Ascending aorta (tissue), 2 donors: ENCODE results near the gene AFAP1L2. TPM values are rescaled to one million over a fixed set of nuclear protein-coding genes. Genes with fewer than 3 reads are reported as not detected.

Experiments
- DNase-seq, 2 donors: peaks; one replicate each; pipeline ENCODE4 v3.0.0-alpha.2; 2019; ENCODE audit warnings: low spot score in 2 of 2
- H3K27ac ChIP-seq, 2 donors: fragments of 200-600 bp; sonication (generic); one replicate each; pipeline ENCODE4 v1.5.1; 2016 to 2017; ENCODE audit warnings: mild to moderate bottlenecking in 1 of 2
- H3K27me3 ChIP-seq: fragments of 200-600 bp; sonication (generic); one replicate; pipeline ENCODE4 v1.5.1; 2017
- H3K36me3 ChIP-seq, 2 donors: fragments of 200-600 bp; sonication (generic); one replicate each; pipeline ENCODE4 v1.5.1; 2016
- H3K4me1 ChIP-seq, 2 donors: fragments of 200-600 bp; sonication (generic); one replicate each; pipeline ENCODE4 v1.5.1; 2016 to 2017; ENCODE audit warnings: mild to moderate bottlenecking in 1 of 2
- H3K4me3 ChIP-seq, 2 donors: fragments of 200-600 bp; sonication (generic); one replicate each; pipeline ENCODE4 v1.5.1; 2016 to 2017; ENCODE audit warnings: mild to moderate bottlenecking in 1 of 2
- H3K9me3 ChIP-seq, 2 donors: fragments of 200-600 bp; sonication (generic); one replicate each; pipeline ENCODE4 v1.5.1; 2016
- intact Hi-C: fragments of 100-400 bp; cut with DNase I; formaldehyde crosslinking; loops from one replicate; pipeline ENCODE4 v1.15.1; 2023
- total RNA-seq: library from RNA; depleted of rRNA; stranded (reverse); fragments of >200 nt; gene quantifications from one replicate; pipeline ENCODE4 v1.1.0, GENCODE V29; 2016
- TF ChIP-seq, protein P1 (sequence below), 3 experiments: fragments of 200-600 bp in 2 of 3; fragments of 450-650 bp in 1 of 3; sonication (generic) in 2 of 3; IDR thresholded peaks; one replicate each; pipeline ENCODE4 v1.5.1; 2016 to 2019; ENCODE audit warnings: antibody characterized with exemption in 3 of 3, mild to moderate bottlenecking in 1 of 3, moderate library complexity in 1 of 3

Gene AFAP1L2
- total RNA-seq, 1 donor from 2014 or later: 30.4 TPM

DNA sequence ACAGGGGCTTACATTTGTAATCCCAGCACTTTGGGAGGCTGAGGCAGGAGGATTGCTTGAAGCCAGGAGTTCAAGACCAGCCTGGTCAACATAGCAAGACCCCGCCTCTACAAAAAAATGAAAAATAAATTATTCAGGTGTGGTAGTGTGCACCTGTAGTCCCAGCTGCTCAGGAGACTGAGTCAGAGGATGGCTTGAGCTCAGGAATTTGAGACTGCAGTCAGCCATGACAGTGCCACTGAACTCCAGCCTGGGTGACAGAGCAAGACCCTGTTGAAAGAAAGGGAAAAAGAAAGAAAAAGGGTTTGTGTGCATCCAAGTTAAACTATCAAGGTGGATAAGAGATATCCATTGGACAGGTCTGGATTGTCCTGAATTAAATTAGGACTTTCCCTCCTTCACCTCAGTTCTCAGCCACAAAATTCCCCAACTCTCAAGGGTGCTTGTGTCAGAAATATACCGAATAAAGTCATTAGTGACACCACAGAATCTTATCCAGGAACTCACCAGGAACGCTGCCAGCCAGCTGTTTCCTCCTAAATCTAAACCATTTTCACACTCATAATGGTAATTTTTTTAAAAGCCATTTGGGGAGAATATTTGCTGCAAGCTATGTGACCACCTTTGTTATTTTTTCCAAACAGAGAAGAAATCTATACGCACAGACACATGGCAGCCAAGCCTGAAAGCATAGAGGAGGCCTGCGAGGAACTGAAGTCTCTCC, 12.0 kb downstream of the AFAP1L2 start:
- Histone ChIP-seq H3K4me1 (peaks cover 0 to 6% of the 10 kb centered on the region in 2 donors), H3K27me3 (no peaks in the 10 kb centered on the region), H3K36me3 (no peaks in the 10 kb centered on the region), H3K9me3 (no peaks in the 10 kb centered on the region), H3K4me3 (no peak overlapping the region), H3K27ac (no peak overlapping the region)
- TF ChIP-seq, protein P1, sequence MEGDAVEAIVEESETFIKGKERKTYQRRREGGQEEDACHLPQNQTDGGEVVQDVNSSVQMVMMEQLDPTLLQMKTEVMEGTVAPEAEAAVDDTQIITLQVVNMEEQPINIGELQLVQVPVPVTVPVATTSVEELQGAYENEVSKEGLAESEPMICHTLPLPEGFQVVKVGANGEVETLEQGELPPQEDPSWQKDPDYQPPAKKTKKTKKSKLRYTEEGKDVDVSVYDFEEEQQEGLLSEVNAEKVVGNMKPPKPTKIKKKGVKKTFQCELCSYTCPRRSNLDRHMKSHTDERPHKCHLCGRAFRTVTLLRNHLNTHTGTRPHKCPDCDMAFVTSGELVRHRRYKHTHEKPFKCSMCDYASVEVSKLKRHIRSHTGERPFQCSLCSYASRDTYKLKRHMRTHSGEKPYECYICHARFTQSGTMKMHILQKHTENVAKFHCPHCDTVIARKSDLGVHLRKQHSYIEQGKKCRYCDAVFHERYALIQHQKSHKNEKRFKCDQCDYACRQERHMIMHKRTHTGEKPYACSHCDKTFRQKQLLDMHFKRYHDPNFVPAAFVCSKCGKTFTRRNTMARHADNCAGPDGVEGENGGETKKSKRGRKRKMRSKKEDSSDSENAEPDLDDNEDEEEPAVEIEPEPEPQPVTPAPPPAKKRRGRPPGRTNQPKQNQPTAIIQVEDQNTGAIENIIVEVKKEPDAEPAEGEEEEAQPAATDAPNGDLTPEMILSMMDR (IDR thresholded peaks at IDR 0.05): no peak
- intact Hi-C loops: no loop called here
- peak in 1 of 2 donors; percentile 44 for DNase-seq

DNA sequence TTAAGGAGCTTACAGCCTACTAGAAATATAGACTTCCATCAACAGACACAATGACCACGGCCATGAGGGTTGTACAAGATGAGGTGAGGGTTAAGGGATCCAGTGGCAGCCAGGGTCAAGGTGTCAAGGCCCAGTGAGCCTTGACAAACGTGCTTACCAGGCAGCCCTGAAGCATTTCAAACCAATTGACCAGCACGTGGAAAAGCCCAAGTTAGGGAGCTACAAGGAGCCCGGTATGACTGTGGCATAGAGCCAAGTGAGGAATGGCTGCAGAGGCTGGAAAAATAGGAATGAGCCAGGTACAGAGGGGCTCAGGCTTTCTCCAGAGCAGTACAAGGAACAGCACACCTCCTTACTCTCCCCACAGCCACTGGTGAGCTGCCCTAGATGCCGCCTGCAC, 12.7 kb downstream of the AFAP1L2 start:
- intact Hi-C loops: no loop called here
- Histone ChIP-seq H3K9me3 (no peaks in the 10 kb centered on the region), H3K27me3 (no peaks in the 10 kb centered on the region), H3K4me1 (peaks cover 0 to 6% of the 10 kb centered on the region in 2 donors), H3K27ac (no peak overlapping the region), H3K36me3 (no peaks in the 10 kb centered on the region), H3K4me3 (no peak overlapping the region)
- peak in 1 of 2 donors; percentile 62 for DNase-seq
- TF ChIP-seq, protein P1 (IDR thresholded peaks at IDR 0.05): no peak

DNA sequence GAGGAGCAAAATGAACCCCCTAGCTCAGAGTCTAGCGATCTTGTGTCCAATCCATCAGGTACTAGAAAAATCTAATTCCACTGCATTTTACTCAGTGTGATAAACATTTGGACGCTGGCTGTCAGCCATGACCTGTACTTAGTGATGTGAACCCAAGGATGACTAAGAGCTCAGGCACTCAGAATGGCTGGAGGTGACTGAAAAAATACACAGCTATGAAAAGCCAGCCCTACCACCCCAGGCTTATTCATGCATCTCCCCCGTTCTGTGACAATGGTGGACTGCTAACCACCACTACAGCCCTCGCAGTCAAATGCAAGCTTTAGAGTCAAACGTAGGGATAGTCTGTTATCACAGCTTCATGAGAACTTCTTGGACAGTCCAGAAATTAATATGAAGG, 14.9 kb downstream of the AFAP1L2 start:
- Histone ChIP-seq H3K4me3 (no peak overlapping the region), H3K4me1 (peaks cover 0 to 6% of the 10 kb centered on the region in 2 donors), H3K9me3 (no peaks in the 10 kb centered on the region), H3K27ac (no peak overlapping the region), H3K36me3 (no peaks in the 10 kb centered on the region), H3K27me3 (no peaks in the 10 kb centered on the region)
- TF ChIP-seq, protein P1 (IDR thresholded peaks at IDR 0.05): no peak
- intact Hi-C loops: no loop called here
- DNase-seq: peak in 1 of 2 donors; percentile 76

DNA sequence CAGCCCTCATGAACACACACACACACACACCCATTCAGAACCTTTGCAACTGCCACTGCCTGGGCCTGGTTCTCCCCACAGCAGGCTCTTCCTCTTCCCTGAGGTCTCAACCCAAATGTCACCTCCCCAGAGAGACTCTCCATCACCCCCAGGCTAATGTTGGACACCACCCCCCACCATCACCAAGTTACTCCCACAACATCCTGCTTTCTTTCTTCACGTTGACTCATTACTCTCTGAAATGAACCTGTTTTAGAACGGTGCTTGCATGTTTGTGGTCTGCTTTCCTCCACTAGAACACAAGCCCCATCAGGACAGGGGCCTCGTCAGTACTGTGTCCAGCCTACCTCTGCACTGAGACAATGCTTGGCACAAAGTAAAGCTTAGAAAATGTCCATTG, 16.0 kb downstream of the AFAP1L2 start:
- DNase-seq: no peak
- Histone ChIP-seq H3K27ac (no peak overlapping the region), H3K4me3 (no peak overlapping the region), H3K9me3 (no peaks in the 10 kb centered on the region), H3K4me1 (peaks cover 0 to 6% of the 10 kb centered on the region in 2 donors), H3K36me3 (no peaks in the 10 kb centered on the region), H3K27me3 (no peaks in the 10 kb centered on the region)
- TF ChIP-seq, protein P1 (IDR thresholded peaks at IDR 0.05): no peak
- intact Hi-C loops: no loop called here

DNA sequence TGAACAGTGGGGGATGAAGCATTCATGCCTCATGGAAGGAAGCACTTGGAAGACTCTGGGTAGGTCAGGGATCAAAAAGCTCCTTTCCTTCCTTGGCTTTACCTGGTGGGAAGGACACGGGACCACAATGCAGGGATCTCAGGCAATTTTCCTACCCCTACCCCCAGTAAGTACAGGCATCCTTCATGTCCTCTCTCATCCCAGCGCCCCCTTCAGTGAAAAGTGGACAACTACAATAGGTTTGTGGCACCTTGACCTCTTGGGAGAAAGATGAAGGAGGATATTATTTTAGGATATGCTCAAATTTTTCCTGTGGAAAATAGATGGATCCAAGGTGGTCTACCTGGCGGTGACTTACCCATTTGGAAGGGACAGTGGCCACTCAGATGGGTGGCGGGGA, 16.5 kb downstream of the AFAP1L2 start:
- DNase-seq: peak in 1 of 2 donors; percentile 27
- Histone ChIP-seq H3K27ac (no peak overlapping the region), H3K36me3 (no peaks in the 10 kb centered on the region), H3K4me1 (peaks cover 0 to 6% of the 10 kb centered on the region in 2 donors), H3K27me3 (no peaks in the 10 kb centered on the region), H3K4me3 (no peak overlapping the region), H3K9me3 (no peaks in the 10 kb centered on the region)
- TF ChIP-seq, protein P1 (IDR thresholded peaks at IDR 0.05): no peak
- intact Hi-C loops: no loop called here
